PC-3 (cell line): ENCODE measurements around the gene MKRN3. TPM values are rescaled to one million over a fixed set of nuclear protein-coding genes. Genes with fewer than 3 reads are reported as not detected.
A peak's percentile ranks its signal among the peaks of the same experiment; 100 is the strongest.

ENCODE experiments used
- ATAC-seq: fragments of 200-7000 bp; cut with Tn5 transposase; 2 replicates; pipeline ENCODE4 v1.9.1; 2020; ENCODE audit warnings: mild to moderate bottlenecking, moderate library complexity
- Bru-seq: library from RNA; stranded (reverse); fragments of 400-500 nt; gene quantifications from one replicate; lab custom pipeline; 2021; lab: Mats Ljungman, UMichigan
- BruChase-seq, 2 experiments: library from RNA; stranded (reverse); fragments of 400-500 nt; gene quantifications; one replicate each; lab custom pipeline; 2021; lab: Mats Ljungman, UMichigan
- BruUV-seq: library from RNA; stranded (reverse); fragments of 400-500 nt; replicated peaks from 2 replicates; lab custom pipeline; 2021; lab: Mats Ljungman, UMichigan
- CTCF ChIA-PET: fragments of 300-600 bp; sonication (Branson Sonifier 250); formaldehyde crosslinking; loops from one replicate; lab custom pipeline; 2022; ENCODE audit warnings: antibody characterized with exemption; lab: Charles Lee
- POLR2A ChIA-PET: fragments of 300-600 bp; sonication (Branson Sonifier 250); formaldehyde crosslinking; loops from one replicate; lab custom pipeline; 2022; ENCODE audit warnings: antibody characterized with exemption; ENCODE audit not compliant: unreplicated experiment; lab: Charles Lee
- DNase-seq: peaks from one replicate; pipeline ENCODE4 v3.0.0-alpha.2; 2015
- H2AFZ ChIP-seq: fragments of 300-600 bp; sonication (generic); 2 replicates; pipeline ENCODE4 v1.6.0; 2016; ENCODE audit warnings: antibody characterized with exemption, low read length
- H3F3A ChIP-seq: fragments of 300-600 bp; sonication (generic); one replicate; pipeline ENCODE4 v1.6.0; 2017; ENCODE audit warnings: antibody characterized with exemption, low read length, control low read depth, mild to moderate bottlenecking; ENCODE audit not compliant: unreplicated experiment
- H3K27ac ChIP-seq: fragments of 300-600 bp; sonication (generic); 2 replicates; pipeline ENCODE4 v1.5.1; 2016; ENCODE audit warnings: mild to moderate bottlenecking, low read length
- H3K27me3 ChIP-seq: fragments of 300-600 bp; sonication (generic); 2 replicates; pipeline ENCODE4 v1.6.1; 2016; ENCODE audit warnings: low read length, mixed read lengths
- H3K36me3 ChIP-seq: fragments of 300-600 bp; sonication (generic); 2 replicates; pipeline ENCODE4 v1.6.1; 2016; ENCODE audit warnings: low read depth, mixed run types, low read length, mixed read lengths
- H3K4me1 ChIP-seq: fragments of 300-600 bp; sonication (generic); 2 replicates; pipeline ENCODE4 v1.5.1; 2016; ENCODE audit warnings: low read length; ENCODE audit not compliant: insufficient read depth
- H3K4me2 ChIP-seq: fragments of 300-600 bp; sonication (generic); 2 replicates; pipeline ENCODE4 v1.6.0; 2016; ENCODE audit warnings: low read length
- H3K4me3 ChIP-seq: fragments of 300-600 bp; sonication (generic); 2 replicates; pipeline ENCODE4 v1.5.1; 2016; ENCODE audit warnings: mild to moderate bottlenecking, low read length, mixed read lengths
- H3K79me2 ChIP-seq: fragments of 300-600 bp; sonication (generic); 2 replicates; pipeline ENCODE4 v1.6.1; 2017; ENCODE audit warnings: low read length, mixed read lengths
- H3K9ac ChIP-seq: fragments of 300-600 bp; sonication (generic); 2 replicates; pipeline ENCODE4 v1.6.0; 2016; ENCODE audit warnings: mild to moderate bottlenecking, low read length
- H3K9me2 ChIP-seq: fragments of 300-600 bp; sonication (generic); replicated peaks from 2 replicates; pipeline ENCODE4 v1.6.1; 2016; ENCODE audit warnings: mixed run types, low read length, mixed read lengths
- H3K9me3 ChIP-seq: fragments of 300-600 bp; sonication (generic); 2 replicates; pipeline ENCODE4 v1.6.1; 2016; ENCODE audit warnings: low read length, mixed read lengths
- H4K20me1 ChIP-seq: fragments of 300-600 bp; sonication (generic); 2 replicates; pipeline ENCODE4 v1.6.1; 2016; ENCODE audit warnings: low read length, mixed read lengths
- CTCF ChIP-seq: fragments of 300-600 bp; sonication (generic); conservative IDR thresholded peaks from 2 replicates; pipeline ENCODE4 v1.5.1; 2017; ENCODE audit warnings: antibody characterized with exemption, low read depth, mild to moderate bottlenecking, low read length
- EZH2 ChIP-seq: fragments of 300-600 bp; sonication (generic); IDR thresholded peaks from one replicate; pipeline ENCODE4 v1.6.1; 2017; ENCODE audit warnings: antibody characterized with exemption, mild to moderate bottlenecking, low read length; ENCODE audit not compliant: unreplicated experiment
- EZH2phosphoT487 ChIP-seq: fragments of 300-600 bp; sonication (generic); IDR thresholded peaks from 2 replicates; pipeline ENCODE4 v1.6.1; 2018; ENCODE audit warnings: mild to moderate bottlenecking, antibody characterized with exemption, low read length, borderline replicate concordance
- intact Hi-C: fragments of 100-400 bp; cut with micrococcal nuclease; formaldehyde crosslinking; loops from 2 replicates; pipeline ENCODE4 v1.9.0; 2023
- long read RNA-seq: library from polyadenylated mRNA; unstranded; transcript quantifications from one replicate; pipeline ENCODE4 v2.0.0, GENCODE V29; 2021; ENCODE audit not compliant: unreplicated experiment
- total RNA-seq: library from RNA; depleted of rRNA; stranded (reverse); fragments of >200 nt; gene quantifications from 2 replicates; pipeline ENCODE4 v1.2.3, GENCODE V29; 2014; rRNA removed

Gene MKRN3
- total RNA-seq (0.18 and 1.8 TPM in 2 replicates), Bru-seq, nascent RNA (percentile 13 among the genes with signal in this experiment), BruChase-seq, experiment 1, labeled RNA remaining after a 6-hour chase (percentile 11 among the genes with signal in this experiment), BruChase-seq, experiment 2, labeled RNA remaining after a 2-hour chase (percentile 14 among the genes with signal in this experiment)
- long read RNA-seq, partial matches to known transcripts, result 0 of 1 reads
- long read RNA-seq, other reads (novel, unspliced or antisense), result 1 of 1 reads

- H3K79me2 ChIP-seq, result no peaks in the 10 kb centered on the region
- no peaks in the 10 kb centered on the region for H3K9me3 ChIP-seq
- TF ChIP-seq EZH2phosphoT487 (no peak), CTCF (no peak), EZH2 (no peak)
- DNase-seq, result no peak
- POLR2A ChIA-PET, result no interaction called here
- H2AFZ ChIP-seq, result no peak within 1 kb of the TSS
- peak within 1 kb of the TSS; percentile 28 for H3K27ac ChIP-seq
- H3K4me1 ChIP-seq, result no peaks in the 10 kb centered on the region
- no peaks in the 10 kb centered on the region for H3K36me3 ChIP-seq
- no TSS peak for BruUV-seq
- H3K9ac ChIP-seq, result peak within 1 kb of the TSS; percentile 27; the same call in 1 of the 2 replicates
- no peaks in the 10 kb centered on the region for H4K20me1 ChIP-seq
- H3K9me2 ChIP-seq, result no peaks in the 10 kb centered on the region
- intact Hi-C loops, result no loop called here
- 0 out of 2 replicates have a peak within 1 kb of the TSS, but pooled peaks have one; percentile 30 for H3K4me2 ChIP-seq
- H3K27me3 ChIP-seq, result no peaks in the 10 kb centered on the region
- H3F3A ChIP-seq, result no peaks in the 10 kb centered on the region
- CTCF ChIA-PET, result no interaction called here
- 0 out of 2 replicates have a peak within 1 kb of the TSS, but pooled peaks have one; percentile 5 for H3K4me3 ChIP-seq
- no peak for ATAC-seq
These were observed at the start of gene MKRN3 for GRCh38 chr15:23565395-23566070. Gene MKRN3, plus strand, starts transcription at chr15:23565674. Its CDS starts 109 bp downstream, at chr15:23565783.

GRCh38 chr15:23516866-23517265 is 48.6 kb upstream of the MKRN3 start:
- 0 out of 2 replicates have a peak, but pooled peaks cover 2% of the 10 kb centered on the region for H3K27me3 ChIP-seq
- H3K79me2 ChIP-seq, result no peaks in the 10 kb centered on the region
- H3K4me3 ChIP-seq, result no peak overlapping the region
- TF ChIP-seq EZH2phosphoT487 (no peak), EZH2 (no peak), CTCF (no peak)
- no peaks in the 10 kb centered on the region for H3F3A ChIP-seq
- intact Hi-C loops, result no loop called here
- H4K20me1 ChIP-seq, result no peaks in the 10 kb centered on the region
- DNase-seq (no peak), ATAC-seq (no peak)
- no peaks in the 10 kb centered on the region for H3K9me2 ChIP-seq
- no peak overlapping the region for H3K4me2 ChIP-seq
- no TSS peak for BruUV-seq
- no peak overlapping the region for H3K27ac ChIP-seq
- H3K36me3 ChIP-seq, result no peaks in the 10 kb centered on the region
- CTCF ChIA-PET, result no interaction called here
- no peak overlapping the region for H2AFZ ChIP-seq
- POLR2A ChIA-PET, result no interaction called here
- no peak overlapping the region for H3K9ac ChIP-seq
- H3K4me1 ChIP-seq, result no peaks in the 10 kb centered on the region
- H3K9me3 ChIP-seq, result no peaks in the 10 kb centered on the region

GRCh38 chr15:23518104-23518503 is 47.4 kb upstream of the MKRN3 start:
- no peak for DNase-seq
- H3K4me3 ChIP-seq, result no peak overlapping the region
- no TSS peak for BruUV-seq
- H3F3A ChIP-seq, result no peaks in the 10 kb centered on the region
- 0 out of 2 replicates have a peak, but pooled peaks cover 2% of the 10 kb centered on the region for H3K27me3 ChIP-seq
- no peak overlapping the region for H3K4me2 ChIP-seq
- no peak for ATAC-seq
- no peak overlapping the region for H3K9ac ChIP-seq
- TF ChIP-seq CTCF, result no peak
- TF ChIP-seq EZH2, result no peak
- TF ChIP-seq EZH2phosphoT487, result no peak
- no peaks in the 10 kb centered on the region for H3K36me3 ChIP-seq
- no peaks in the 10 kb centered on the region for H3K9me3 ChIP-seq
- ChIA-PET POLR2A (no interaction called here), CTCF (no interaction called here)
- no peaks in the 10 kb centered on the region for H3K4me1 ChIP-seq
- no peaks in the 10 kb centered on the region for H3K79me2 ChIP-seq
- H3K27ac ChIP-seq, result no peak overlapping the region
- H2AFZ ChIP-seq, result no peak overlapping the region
- no peaks in the 10 kb centered on the region for H3K9me2 ChIP-seq
- H4K20me1 ChIP-seq, result no peaks in the 10 kb centered on the region
- intact Hi-C loops, result no loop called here
